Urinary bladder (tissue), 4 donors: ENCODE measurements around the gene IGF2BP2. TPM values are rescaled to one million over a fixed set of nuclear protein-coding genes. Genes with fewer than 3 reads are reported as not detected.
"Not testable (repeated sequence)": the region's sequence is repeated elsewhere in the genome, so short reads cannot be mapped to it uniquely, and the experiment has no call there.

Source experiments
- DNase-seq: peaks from one replicate; pipeline ENCODE4 v3.0.0-alpha.2; 2015; ENCODE audit errors: extremely low spot score
- H3K27ac ChIP-seq: one replicate; pipeline ENCODE4 v1.5.1; 2013; ENCODE audit warnings: low read depth, mild to moderate bottlenecking, moderate library complexity
- H3K36me3 ChIP-seq: one replicate; pipeline ENCODE4 v1.6.1; 2013; ENCODE audit warnings: mild to moderate bottlenecking, moderate library complexity; ENCODE audit not compliant: insufficient read depth
- H3K4me1 ChIP-seq: one replicate; pipeline ENCODE4 v1.6.1; 2013; ENCODE audit warnings: mild to moderate bottlenecking, moderate library complexity; ENCODE audit not compliant: insufficient read depth
- H3K4me3 ChIP-seq: one replicate; pipeline ENCODE4 v1.5.1; 2013; ENCODE audit warnings: low read depth, low read length
- WGBS: extraction: QIAGEN DNeasy Blood & Tissue Kit; methylation state at CpG from one replicate; pipeline ENCODE4 v1.1.7; 2013; 5-methylcytosine and 5-hydroxymethylcytosine counted together
- polyA plus RNA-seq: library from polyadenylated mRNA; stranded (reverse); fragments of 200-250 nt; gene quantifications from one replicate; pipeline ENCODE4 v1.2.3, GENCODE V29; 2013
- total RNA-seq: library from RNA; depleted of rRNA; stranded (reverse); fragments of >200 nt; gene quantifications from one replicate; pipeline ENCODE4 v1.2.3, GENCODE V29; 2014
- donor health status: healthy with polysubstance abuse.
- donor health status: healthy.

Gene IGF2BP2
- total and polyA plus RNA-seq, 2 donors = 6.8 to 42.7 TPM

DNA sequence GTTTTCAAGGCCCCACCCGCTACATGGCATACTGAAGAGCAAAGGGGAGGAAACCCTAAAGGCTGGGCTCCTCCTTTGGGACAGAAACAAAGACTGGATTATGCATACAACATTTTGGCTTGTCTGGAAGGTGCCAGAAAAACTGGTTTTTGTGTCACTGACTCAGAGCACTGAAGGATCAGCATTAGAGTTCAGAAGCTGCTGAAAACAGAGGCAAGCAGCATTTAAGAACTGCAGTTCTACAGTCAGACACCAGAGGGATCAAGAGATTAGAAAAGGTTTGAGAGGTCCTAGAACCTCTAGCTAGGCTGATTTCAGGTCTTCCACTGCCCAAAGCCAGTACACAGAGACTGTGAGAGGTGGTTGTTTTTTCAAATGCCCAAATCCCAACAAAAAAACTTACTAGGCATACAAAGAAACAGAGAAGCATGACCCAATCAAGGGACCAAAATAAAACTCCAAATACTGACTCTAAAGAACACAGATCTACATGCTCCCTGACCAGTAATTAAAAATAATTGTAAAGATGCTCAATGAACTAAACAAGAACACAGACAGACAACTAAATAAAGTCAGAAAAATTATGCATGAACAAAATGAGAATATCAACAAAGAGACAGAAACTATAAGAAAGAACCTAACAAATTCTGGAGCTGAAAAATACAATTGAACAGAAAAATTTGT lies 147.6 kb downstream of the IGF2BP2 start:
- Histone ChIP-seq H3K4me1 (no peaks in the 10 kb centered on the region), H3K36me3 (no peaks in the 10 kb centered on the region), H3K4me3 (no peak overlapping the region), H3K27ac (no peak overlapping the region)
- peak; percentile 42 for DNase-seq
- 96% methylated on average over 1 of the region's 1 CpG for WGBS

DNA sequence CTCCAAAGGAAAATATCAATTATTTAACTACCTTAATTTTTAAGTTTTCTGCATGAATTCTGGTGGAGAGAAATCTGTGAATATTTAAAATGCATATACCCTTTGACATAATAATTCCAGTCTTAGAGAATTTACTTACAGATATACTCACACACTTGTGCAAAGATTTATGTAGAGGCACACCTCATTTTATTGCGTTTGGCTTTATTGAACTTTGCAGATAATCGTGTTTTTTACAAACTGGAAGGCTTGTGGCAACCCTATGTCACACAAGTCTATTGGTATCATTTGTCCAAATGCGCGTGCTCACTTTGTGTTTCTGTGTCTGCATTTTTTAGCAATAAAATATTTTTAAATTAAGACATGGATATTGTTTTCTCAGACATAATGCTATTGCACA lies 157.3 kb downstream of the IGF2BP2 start:
- whole genome bisulfite sequencing = 90% methylated on average over 4 of the region's 4 CpGs
- Histone ChIP-seq H3K4me3 (no peak overlapping the region), H3K4me1 (no peaks in the 10 kb centered on the region), H3K36me3 (no peaks in the 10 kb centered on the region), H3K27ac (no peak overlapping the region)
- DNase-seq = no peak

GRCh38 chr3:185663929-185664328 lies 160.9 kb downstream of the IGF2BP2 start:
- Histone ChIP-seq H3K4me3 (no peak overlapping the region), H3K4me1 (no peaks in the 10 kb centered on the region), H3K27ac (no peak overlapping the region), H3K36me3 (no peaks in the 10 kb centered on the region)
- WGBS = 96% methylated on average over 5 of the region's 5 CpGs
- DNase-seq = no peak

GRCh38 chr3:185661772-185662171 lies 163.1 kb downstream of the IGF2BP2 start:
- Histone ChIP-seq H3K4me1 (no peaks in the 10 kb centered on the region), H3K4me3 (no peak overlapping the region), H3K36me3 (no peaks in the 10 kb centered on the region), H3K27ac (no peak overlapping the region)
- 92% methylated on average over 4 of the region's 4 CpGs for WGBS
- DNase-seq = no peak

DNA sequence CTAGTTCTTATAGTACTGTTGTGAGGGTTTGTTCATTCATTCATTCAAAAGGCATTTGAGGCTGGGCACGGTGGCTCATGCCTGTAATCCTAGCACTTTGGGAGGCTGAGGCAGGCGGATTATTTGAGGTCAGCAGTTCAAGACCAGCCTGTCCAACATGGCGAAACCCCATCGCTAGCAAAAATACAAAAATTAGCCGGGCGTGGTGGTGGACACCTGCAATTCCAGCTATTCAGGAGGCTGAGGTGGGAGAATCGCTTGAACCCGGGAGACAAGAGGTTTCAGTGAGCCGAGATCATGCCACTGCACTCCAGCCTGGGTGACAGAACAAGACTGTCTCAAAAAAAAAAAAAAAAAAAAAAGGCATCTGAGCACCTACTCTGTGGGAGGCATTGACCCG lies 163.5 kb downstream of the IGF2BP2 start:
- H3K4me1 ChIP-seq, DNase-seq, H3K4me3 ChIP-seq, H3K36me3 ChIP-seq, H3K27ac ChIP-seq: not testable (repeated sequence)
- 92% methylated on average over 10 of the region's 10 CpGs for WGBS

DNA sequence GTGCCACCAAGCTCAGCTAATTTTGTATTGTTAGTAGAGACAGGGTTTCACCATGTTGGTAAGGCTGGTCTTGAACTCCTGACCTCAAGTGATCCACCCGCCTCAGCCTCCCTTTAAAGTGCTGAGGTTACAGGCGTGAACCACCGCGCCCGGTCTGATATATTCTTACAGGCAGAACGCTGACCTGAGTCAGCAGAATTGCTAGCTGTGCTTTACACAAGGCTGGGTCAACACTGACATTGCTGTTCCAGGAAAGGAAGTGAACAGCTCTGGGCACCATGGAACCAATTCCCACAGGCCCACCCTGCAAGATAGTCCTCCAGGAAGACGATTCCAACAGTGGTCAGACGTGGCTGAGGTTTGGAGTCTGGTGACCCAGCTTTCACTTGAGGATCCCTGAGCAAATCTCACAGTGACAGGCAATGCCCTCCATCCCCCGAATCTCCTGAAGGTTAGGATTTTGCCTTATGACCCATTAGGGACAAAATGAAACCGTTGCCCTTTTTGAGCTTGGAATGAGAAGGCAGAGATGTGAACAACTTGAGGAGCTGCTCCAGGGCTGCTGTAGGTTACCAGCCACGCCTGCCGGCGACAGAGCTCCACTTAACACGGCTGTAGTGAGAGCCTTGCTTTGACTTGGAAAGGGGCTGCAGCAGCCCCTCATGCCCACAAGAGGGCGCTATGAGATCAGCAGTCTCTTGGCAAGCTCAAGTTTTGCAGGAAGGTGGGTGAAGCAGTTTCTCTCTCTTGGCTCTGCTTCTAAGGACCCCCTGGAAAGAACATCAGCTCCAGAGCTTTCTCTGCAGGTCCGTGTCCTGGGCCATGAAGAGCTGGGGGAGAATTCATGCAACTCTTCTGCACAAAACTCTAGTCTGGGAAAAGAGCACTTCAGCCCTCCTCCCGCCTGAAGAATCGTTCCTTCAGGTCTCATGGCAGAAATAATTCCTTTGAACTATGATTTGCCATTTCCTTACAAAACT lies 164.6 kb downstream of the IGF2BP2 start:
- no peak overlapping the region for H3K27ac ChIP-seq
- H3K4me3 ChIP-seq = no peak overlapping the region
- 48% methylated on average over 18 of the region's 18 CpGs for WGBS
- no peaks in the 10 kb centered on the region for H3K36me3 ChIP-seq
- peak; percentile 29 for DNase-seq
- H3K4me1 ChIP-seq = no peaks in the 10 kb centered on the region

DNA sequence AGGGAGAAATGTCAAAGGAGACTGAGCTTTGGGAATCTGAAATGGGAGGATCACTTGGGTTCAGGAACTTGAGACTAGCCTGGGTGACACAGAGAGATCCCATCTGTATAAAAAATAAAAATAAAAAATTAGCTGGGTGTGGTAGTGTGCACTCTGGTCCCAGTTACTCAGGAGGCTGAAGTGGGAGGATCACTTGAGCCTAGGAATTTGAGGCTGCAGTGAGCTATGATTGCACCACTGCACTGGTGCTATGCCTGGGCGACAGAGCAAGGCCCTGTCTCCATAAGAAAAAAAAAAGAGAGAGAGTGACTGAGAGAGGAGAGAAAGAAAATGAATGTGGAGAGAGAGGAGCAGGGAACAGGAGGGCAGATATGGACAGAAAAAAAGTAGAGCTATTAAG lies 165.9 kb downstream of the IGF2BP2 start:
- no peak overlapping the region for H3K27ac ChIP-seq

DNA sequence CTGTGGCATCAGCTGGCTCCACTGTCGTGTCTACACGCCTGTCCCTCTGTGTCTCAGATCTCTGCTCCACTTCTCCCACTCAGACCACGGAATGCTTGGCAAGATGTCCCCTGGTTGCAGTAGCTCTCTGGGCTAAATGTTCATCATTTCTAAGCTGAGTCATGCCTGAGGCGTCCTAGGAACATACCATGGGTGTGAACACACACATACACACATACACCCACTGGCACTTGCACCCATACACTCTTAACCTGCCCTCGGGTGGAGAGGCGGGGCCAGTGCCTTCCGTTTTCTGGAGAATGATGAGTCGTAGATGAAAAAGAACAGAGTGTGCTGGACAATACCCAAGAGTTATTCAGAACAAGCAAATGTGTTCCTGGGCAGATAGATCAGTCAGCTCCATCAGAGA lies 166.3 kb downstream of the IGF2BP2 start:
- Histone ChIP-seq H3K4me1 (no peaks in the 10 kb centered on the region), H3K36me3 (no peaks in the 10 kb centered on the region), H3K27ac (no peak overlapping the region), H3K4me3 (no peak overlapping the region)
- DNase-seq = no peak
- 44% methylated on average over 8 of the region's 8 CpGs for WGBS

More for the DNA sequence above, 165.9 kb downstream of the IGF2BP2 start:
- WGBS = 85% methylated on average over 1 of the region's 1 CpG
- no peaks in the 10 kb centered on the region for H3K36me3 ChIP-seq
- no peaks in the 10 kb centered on the region for H3K4me1 ChIP-seq
- no peak for DNase-seq
- no peak overlapping the region for H3K4me3 ChIP-seq

DNA sequence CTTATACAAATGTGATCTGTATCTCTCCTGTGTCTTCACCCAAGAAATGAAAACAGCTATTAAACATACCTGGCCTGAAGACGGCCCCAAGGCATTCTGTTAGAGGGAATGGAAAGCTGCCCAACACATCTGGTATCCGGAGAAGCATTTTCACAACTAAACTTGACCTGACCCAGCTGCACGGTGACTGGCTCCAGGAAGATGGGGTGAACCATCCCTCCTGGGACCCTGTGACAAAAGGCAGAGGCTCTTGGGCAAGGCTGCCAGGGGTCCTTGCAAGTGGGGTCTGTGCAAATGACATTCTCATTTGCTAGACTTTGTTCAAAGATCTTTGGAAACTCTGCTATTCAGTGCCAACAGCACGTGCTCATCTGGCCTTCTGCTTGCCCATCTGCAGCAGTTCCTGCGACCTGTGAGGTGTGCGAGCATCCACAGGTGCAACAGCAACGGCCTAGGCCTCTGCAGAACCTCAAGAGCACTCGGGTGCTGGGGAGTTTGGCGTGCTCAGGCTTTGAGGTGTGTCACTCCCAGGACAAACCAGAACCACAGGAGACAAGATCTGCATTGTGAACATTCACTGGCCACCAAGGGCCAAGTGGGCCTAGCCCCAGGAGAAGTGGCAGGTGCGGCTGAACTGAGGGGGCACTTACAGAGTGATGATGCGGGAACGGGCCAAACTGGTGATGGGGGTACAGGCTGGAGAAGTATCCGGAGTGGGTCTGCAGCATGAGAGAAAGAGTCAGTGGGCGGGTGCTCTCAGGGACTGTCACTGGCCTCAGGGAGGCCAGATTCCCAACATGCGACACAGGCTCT lies 166.9 kb downstream of the IGF2BP2 start:
- WGBS = 92% methylated on average over 15 of the region's 15 CpGs
- Histone ChIP-seq H3K4me3 (no peak overlapping the region), H3K36me3 (no peaks in the 10 kb centered on the region), H3K4me1 (no peaks in the 10 kb centered on the region), H3K27ac (no peak overlapping the region)
- DNase-seq = no peak

DNA sequence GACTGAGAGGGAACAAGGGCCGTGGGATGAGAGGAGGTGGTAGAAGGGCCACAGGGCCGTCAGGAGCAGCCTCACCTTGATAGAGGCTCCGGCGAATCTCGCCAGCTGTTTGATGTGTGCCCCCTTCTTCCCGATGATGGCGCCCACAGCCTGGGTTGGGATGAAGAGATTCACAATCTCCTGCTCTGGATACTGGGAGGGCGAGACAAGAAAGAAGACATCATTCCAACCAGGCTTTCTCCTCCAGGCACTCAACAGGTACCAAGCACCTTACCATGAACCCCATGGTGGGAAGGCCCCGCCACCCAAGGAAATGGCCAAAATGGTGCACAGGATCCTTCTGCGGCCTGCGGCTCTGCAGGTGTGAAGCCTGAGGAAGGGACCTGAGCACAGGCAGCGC lies 167.6 kb downstream of the IGF2BP2 start:
- H3K36me3 ChIP-seq = no peaks in the 10 kb centered on the region
- DNase-seq = no peak
- WGBS = 96% methylated on average over 12 of the region's 12 CpGs
- no peak overlapping the region for H3K27ac ChIP-seq
- H3K4me1 ChIP-seq = no peaks in the 10 kb centered on the region
- no peak overlapping the region for H3K4me3 ChIP-seq

DNA sequence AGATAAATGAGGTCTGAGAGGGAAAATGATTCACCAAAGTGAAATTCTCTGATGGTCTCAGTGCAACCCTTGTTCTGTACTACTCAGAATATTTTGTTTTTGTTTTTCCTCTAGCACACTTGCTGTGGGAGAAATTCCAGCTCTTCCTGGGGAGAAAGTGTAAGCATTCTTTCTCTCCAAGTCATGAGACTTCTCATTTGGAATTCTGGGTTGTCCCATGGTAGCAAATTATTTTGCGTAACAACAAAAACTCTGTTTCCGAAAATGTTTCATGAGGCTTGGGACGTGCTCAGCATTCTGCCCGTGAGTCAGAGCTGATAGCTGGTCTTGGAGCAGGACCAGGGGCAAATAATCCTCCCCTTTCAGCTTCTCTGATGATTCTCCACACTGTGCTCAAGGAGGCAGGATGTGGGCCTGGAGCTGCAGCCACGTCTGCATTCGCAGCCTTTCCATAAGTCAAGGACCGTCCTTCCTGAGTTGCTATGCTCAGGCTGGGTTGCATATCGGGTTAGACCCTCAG lies 168.5 kb downstream of the IGF2BP2 start:
- H3K4me3 ChIP-seq = no peak overlapping the region
- no peaks in the 10 kb centered on the region for H3K4me1 ChIP-seq
- WGBS = 48% methylated on average over 8 of the region's 8 CpGs
- DNase-seq = no peak
- H3K36me3 ChIP-seq = no peaks in the 10 kb centered on the region
- H3K27ac ChIP-seq = no peak overlapping the region

GRCh38 chr3:185655426-185656320 lies 169.2 kb downstream of the IGF2BP2 start:
- Histone ChIP-seq H3K36me3 (no peaks in the 10 kb centered on the region), H3K27ac (no peak overlapping the region), H3K4me3 (no peak overlapping the region), H3K4me1 (no peaks in the 10 kb centered on the region)
- no peak for DNase-seq
- WGBS = 93% methylated on average over 12 of the region's 12 CpGs
